WTC11 (cell line): ENCODE data around the gene FLT3. TPM values are rescaled to one million over a fixed set of nuclear protein-coding genes. Genes with fewer than 3 reads are reported as not detected.

ENCODE experiments used
- ATAC-seq: fragments of 200-7000 bp; cut with Tn5 transposase; 2 replicates; pipeline ENCODE4 v1.10.0; 2021; ENCODE audit warnings: mild to moderate bottlenecking, moderate library complexity
- CTCF ChIA-PET: fragments of 300-600 bp; sonication (Branson Sonifier 250); formaldehyde crosslinking; loops from one replicate; lab custom pipeline; 2021; ENCODE audit warnings: antibody characterized with exemption; lab: Charles Lee
- POLR2A ChIA-PET: fragments of 350-600 bp; sonication (Branson Sonifier 250); formaldehyde crosslinking; loops from one replicate; lab custom pipeline; 2021; ENCODE audit warnings: antibody characterized with exemption; lab: Charles Lee
- DNase-seq: peaks from one replicate; pipeline ENCODE4 v3.0.0; 2021; ENCODE audit warnings: low spot score
- H3K27ac Mint-ChIP-seq: 2 replicates; pipeline ENCODE4 v1.8.0; 2021; ENCODE audit warnings: mixed read lengths
- H3K27me3 Mint-ChIP-seq: 2 replicates; pipeline ENCODE4 v1.8.0; 2021; ENCODE audit warnings: low read depth, mild to moderate bottlenecking, moderate library complexity, mixed read lengths
- H3K36me3 Mint-ChIP-seq: 2 replicates; pipeline ENCODE4 v1.8.0; 2021; ENCODE audit warnings: mixed read lengths
- H3K4me1 Mint-ChIP-seq: 2 replicates; pipeline ENCODE4 v1.8.0; 2022; ENCODE audit warnings: mixed read lengths
- H3K4me3 Mint-ChIP-seq: 2 replicates; pipeline ENCODE4 v1.8.0; 2021; ENCODE audit warnings: mild to moderate bottlenecking, moderate library complexity, mixed read lengths
- H3K9me3 Mint-ChIP-seq: 2 replicates; pipeline ENCODE4 v1.8.0; 2021; ENCODE audit warnings: mixed read lengths
- ATF3 ChIP-seq: sonication (generic); formaldehyde crosslinking; conservative IDR thresholded peaks from 2 replicates; pipeline ENCODE4 v1.8.1; 2022; ENCODE audit warnings: mild to moderate bottlenecking, missing genetic modification reagents
- CDX4 ChIP-seq: fragments of 250-450 bp; sonication (Bioruptor Pico); IDR thresholded peaks from 2 replicates; pipeline ENCODE4 v1.9.0; 2021; ENCODE audit warnings: moderate library complexity, mild to moderate bottlenecking, inconsistent platforms, borderline replicate concordance
- E2F4 ChIP-seq: sonication (generic); formaldehyde crosslinking; IDR thresholded peaks from 2 replicates; pipeline ENCODE4 v1.8.1; 2022; ENCODE audit warnings: low read depth, mild to moderate bottlenecking, moderate library complexity, missing genetic modification reagents, borderline replicate concordance
- E2F5 ChIP-seq: sonication (generic); formaldehyde crosslinking; IDR thresholded peaks from 2 replicates; pipeline ENCODE4 v1.8.1; 2022; ENCODE audit warnings: mild to moderate bottlenecking, moderate library complexity, missing genetic modification reagents
- ETV6 ChIP-seq: sonication (generic); formaldehyde crosslinking; IDR thresholded peaks from 2 replicates; pipeline ENCODE4 v1.8.1; 2022; ENCODE audit warnings: mild to moderate bottlenecking, missing genetic modification reagents
- FOXJ3 ChIP-seq: sonication (generic); formaldehyde crosslinking; IDR thresholded peaks from 2 replicates; pipeline ENCODE4 v1.9.0; 2021; ENCODE audit warnings: missing genetic modification reagents, mild to moderate bottlenecking, borderline replicate concordance
- JAZF1 ChIP-seq: fragments of 250-450 bp; sonication (Bioruptor Pico); IDR thresholded peaks from 2 replicates; pipeline ENCODE4 v1.9.0; 2021; ENCODE audit warnings: moderate library complexity, mild to moderate bottlenecking, inconsistent platforms
- JUN ChIP-seq: sonication (generic); formaldehyde crosslinking; IDR thresholded peaks from 2 replicates; pipeline ENCODE4 v1.8.0; 2023; ENCODE audit warnings: mild to moderate bottlenecking, missing genetic modification reagents
- NFATC4 ChIP-seq: fragments of 250-450 bp; sonication (Bioruptor Pico); IDR thresholded peaks from 2 replicates; pipeline ENCODE4 v1.9.0; 2021; ENCODE audit warnings: mild to moderate bottlenecking
- NFYB ChIP-seq: sonication (generic); formaldehyde crosslinking; conservative IDR thresholded peaks from 2 replicates; pipeline ENCODE4 v1.8.0; 2022; ENCODE audit warnings: low read depth, missing genetic modification reagents
- SP1 ChIP-seq: sonication (generic); formaldehyde crosslinking; conservative IDR thresholded peaks from 2 replicates; pipeline ENCODE4 v1.8.1; 2022; ENCODE audit warnings: missing genetic modification reagents
- ZNF219 ChIP-seq: sonication (generic); formaldehyde crosslinking; IDR thresholded peaks from 2 replicates; pipeline ENCODE4 v1.8.0; 2023; ENCODE audit warnings: missing genetic modification reagents, mild to moderate bottlenecking, borderline replicate concordance
- ZNF416 ChIP-seq: fragments of 250-450 bp; sonication (Bioruptor Pico); IDR thresholded peaks from 2 replicates; pipeline ENCODE4 v1.9.0; 2021; ENCODE audit warnings: mild to moderate bottlenecking, inconsistent platforms
- ZNF425 ChIP-seq: fragments of 250-450 bp; sonication (Bioruptor Pico); conservative IDR thresholded peaks from 2 replicates; pipeline ENCODE4 v1.9.0; 2021; ENCODE audit warnings: mild to moderate bottlenecking
- total RNA-seq: library from RNA; stranded (reverse); gene quantifications from 3 replicates; pipeline ENCODE4 v1.2.3, GENCODE V29; 2021
- TF ChIP-seq, protein P1 (sequence below): fragments of 250-450 bp; sonication (Bioruptor Pico); IDR thresholded peaks from 2 replicates; pipeline ENCODE4 v1.8.0; 2021; ENCODE audit warnings: mild to moderate bottlenecking
- TF ChIP-seq, protein P2 (sequence below): fragments of 200-600 bp; IDR thresholded peaks from 2 replicates; pipeline ENCODE4 v1.8.0; 2022; ENCODE audit warnings: antibody characterized with exemption
- TF ChIP-seq, protein P3 (sequence below): sonication (generic); formaldehyde crosslinking; conservative IDR thresholded peaks from 2 replicates; pipeline ENCODE4 v1.8.1; 2023; ENCODE audit warnings: mild to moderate bottlenecking, low read depth, missing genetic modification reagents, moderate library complexity
- TF ChIP-seq, protein P4 (sequence below): sonication (generic); formaldehyde crosslinking; IDR thresholded peaks from 2 replicates; pipeline ENCODE4 v1.8.0; 2022; ENCODE audit warnings: mild to moderate bottlenecking, missing genetic modification reagents
- TF ChIP-seq, protein P5 (sequence below): sonication (generic); formaldehyde crosslinking; IDR thresholded peaks from 2 replicates; pipeline ENCODE4 v1.8.1; 2023; ENCODE audit warnings: mild to moderate bottlenecking, missing genetic modification reagents, moderate library complexity

Gene FLT3
- total RNA-seq, 1 experiment from 2014 or later: 0.15 TPM

- no peak for TF ChIP-seq ZNF425 (CRISPR knock-in tag)
- TF ChIP-seq E2F5 (CRISPR knock-in tag): no peak
- no peak for TF ChIP-seq E2F4 (CRISPR knock-in tag)
- TF ChIP-seq ZNF416 (CRISPR knock-in tag): no peak
- TF ChIP-seq, protein P1, sequence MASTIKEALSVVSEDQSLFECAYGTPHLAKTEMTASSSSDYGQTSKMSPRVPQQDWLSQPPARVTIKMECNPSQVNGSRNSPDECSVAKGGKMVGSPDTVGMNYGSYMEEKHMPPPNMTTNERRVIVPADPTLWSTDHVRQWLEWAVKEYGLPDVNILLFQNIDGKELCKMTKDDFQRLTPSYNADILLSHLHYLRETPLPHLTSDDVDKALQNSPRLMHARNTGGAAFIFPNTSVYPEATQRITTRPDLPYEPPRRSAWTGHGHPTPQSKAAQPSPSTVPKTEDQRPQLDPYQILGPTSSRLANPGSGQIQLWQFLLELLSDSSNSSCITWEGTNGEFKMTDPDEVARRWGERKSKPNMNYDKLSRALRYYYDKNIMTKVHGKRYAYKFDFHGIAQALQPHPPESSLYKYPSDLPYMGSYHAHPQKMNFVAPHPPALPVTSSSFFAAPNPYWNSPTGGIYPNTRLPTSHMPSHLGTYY (CRISPR knock-in tag): no peak
- no peak for TF ChIP-seq SP1
- TF ChIP-seq, protein P2, sequence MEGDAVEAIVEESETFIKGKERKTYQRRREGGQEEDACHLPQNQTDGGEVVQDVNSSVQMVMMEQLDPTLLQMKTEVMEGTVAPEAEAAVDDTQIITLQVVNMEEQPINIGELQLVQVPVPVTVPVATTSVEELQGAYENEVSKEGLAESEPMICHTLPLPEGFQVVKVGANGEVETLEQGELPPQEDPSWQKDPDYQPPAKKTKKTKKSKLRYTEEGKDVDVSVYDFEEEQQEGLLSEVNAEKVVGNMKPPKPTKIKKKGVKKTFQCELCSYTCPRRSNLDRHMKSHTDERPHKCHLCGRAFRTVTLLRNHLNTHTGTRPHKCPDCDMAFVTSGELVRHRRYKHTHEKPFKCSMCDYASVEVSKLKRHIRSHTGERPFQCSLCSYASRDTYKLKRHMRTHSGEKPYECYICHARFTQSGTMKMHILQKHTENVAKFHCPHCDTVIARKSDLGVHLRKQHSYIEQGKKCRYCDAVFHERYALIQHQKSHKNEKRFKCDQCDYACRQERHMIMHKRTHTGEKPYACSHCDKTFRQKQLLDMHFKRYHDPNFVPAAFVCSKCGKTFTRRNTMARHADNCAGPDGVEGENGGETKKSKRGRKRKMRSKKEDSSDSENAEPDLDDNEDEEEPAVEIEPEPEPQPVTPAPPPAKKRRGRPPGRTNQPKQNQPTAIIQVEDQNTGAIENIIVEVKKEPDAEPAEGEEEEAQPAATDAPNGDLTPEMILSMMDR: no peak
- TF ChIP-seq ZNF219 (CRISPR knock-in tag): no peak
- no peak for TF ChIP-seq NFATC4 (CRISPR knock-in tag)
- TF ChIP-seq, protein P3, sequence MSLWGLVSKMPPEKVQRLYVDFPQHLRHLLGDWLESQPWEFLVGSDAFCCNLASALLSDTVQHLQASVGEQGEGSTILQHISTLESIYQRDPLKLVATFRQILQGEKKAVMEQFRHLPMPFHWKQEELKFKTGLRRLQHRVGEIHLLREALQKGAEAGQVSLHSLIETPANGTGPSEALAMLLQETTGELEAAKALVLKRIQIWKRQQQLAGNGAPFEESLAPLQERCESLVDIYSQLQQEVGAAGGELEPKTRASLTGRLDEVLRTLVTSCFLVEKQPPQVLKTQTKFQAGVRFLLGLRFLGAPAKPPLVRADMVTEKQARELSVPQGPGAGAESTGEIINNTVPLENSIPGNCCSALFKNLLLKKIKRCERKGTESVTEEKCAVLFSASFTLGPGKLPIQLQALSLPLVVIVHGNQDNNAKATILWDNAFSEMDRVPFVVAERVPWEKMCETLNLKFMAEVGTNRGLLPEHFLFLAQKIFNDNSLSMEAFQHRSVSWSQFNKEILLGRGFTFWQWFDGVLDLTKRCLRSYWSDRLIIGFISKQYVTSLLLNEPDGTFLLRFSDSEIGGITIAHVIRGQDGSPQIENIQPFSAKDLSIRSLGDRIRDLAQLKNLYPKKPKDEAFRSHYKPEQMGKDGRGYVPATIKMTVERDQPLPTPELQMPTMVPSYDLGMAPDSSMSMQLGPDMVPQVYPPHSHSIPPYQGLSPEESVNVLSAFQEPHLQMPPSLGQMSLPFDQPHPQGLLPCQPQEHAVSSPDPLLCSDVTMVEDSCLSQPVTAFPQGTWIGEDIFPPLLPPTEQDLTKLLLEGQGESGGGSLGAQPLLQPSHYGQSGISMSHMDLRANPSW (CRISPR knock-in tag): no peak
These were observed 29.0 kb downstream of the FLT3 start (continued) for GRCh38 chr13:28071424-28071823.

- peaks cover 7% of the 10 kb centered on the region; the same call in 1 of the 2 replicates for H3K9me3 Mint-ChIP-seq
- H3K36me3 Mint-ChIP-seq: no peaks in the 10 kb centered on the region
- no peak overlapping the region for H3K4me3 Mint-ChIP-seq
- H3K4me1 Mint-ChIP-seq: no peaks in the 10 kb centered on the region
- ATAC-seq (no peak), DNase-seq (no peak)
- no peaks in the 10 kb centered on the region for H3K27me3 Mint-ChIP-seq
- ChIA-PET CTCF (interaction anchor here (1.2 kb wide), 1 partner anchor 8 kb away, joined by 4 read pairs; no protein-coding TSS in a partner anchor), POLR2A (interaction anchor here (0.6 kb wide), 1 partner anchor 57 kb away, joined by 5 read pairs; no protein-coding TSS in a partner anchor)
- no peak for TF ChIP-seq JUN (CRISPR knock-in tag)
- no peak for TF ChIP-seq ATF3
- no peak for TF ChIP-seq CDX4
- no peak for TF ChIP-seq ETV6 (CRISPR knock-in tag)
- TF ChIP-seq JAZF1 (CRISPR knock-in tag): no peak
- TF ChIP-seq, protein P4, sequence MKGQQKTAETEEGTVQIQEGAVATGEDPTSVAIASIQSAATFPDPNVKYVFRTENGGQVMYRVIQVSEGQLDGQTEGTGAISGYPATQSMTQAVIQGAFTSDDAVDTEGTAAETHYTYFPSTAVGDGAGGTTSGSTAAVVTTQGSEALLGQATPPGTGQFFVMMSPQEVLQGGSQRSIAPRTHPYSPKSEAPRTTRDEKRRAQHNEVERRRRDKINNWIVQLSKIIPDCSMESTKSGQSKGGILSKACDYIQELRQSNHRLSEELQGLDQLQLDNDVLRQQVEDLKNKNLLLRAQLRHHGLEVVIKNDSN (CRISPR knock-in tag): no peak
- TF ChIP-seq, protein P5, sequence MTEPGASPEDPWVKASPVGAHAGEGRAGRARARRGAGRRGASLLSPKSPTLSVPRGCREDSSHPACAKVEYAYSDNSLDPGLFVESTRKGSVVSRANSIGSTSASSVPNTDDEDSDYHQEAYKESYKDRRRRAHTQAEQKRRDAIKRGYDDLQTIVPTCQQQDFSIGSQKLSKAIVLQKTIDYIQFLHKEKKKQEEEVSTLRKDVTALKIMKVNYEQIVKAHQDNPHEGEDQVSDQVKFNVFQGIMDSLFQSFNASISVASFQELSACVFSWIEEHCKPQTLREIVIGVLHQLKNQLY: no peak
- TF ChIP-seq NFYB (CRISPR knock-in tag): no peak
- no peak for TF ChIP-seq E2F4 (CRISPR knock-in tag)
- TF ChIP-seq FOXJ3 (CRISPR knock-in tag): no peak
- no peak overlapping the region for H3K27ac Mint-ChIP-seq
These were observed 32.9 kb downstream of the FLT3 start for GRCh38 chr13:28067491-28067890.
